ENCODE measurements around the gene KCNMA1. TPM values are rescaled to one million over a fixed set of nuclear protein-coding genes. Genes with fewer than 3 reads are reported as not detected.

Gene KCNMA1
- total and polyA plus RNA-seq, 2 donors (not counting 1 experiment from before 2014, with no cell fraction given), result 0.82 to 3.1 TPM

DNA sequence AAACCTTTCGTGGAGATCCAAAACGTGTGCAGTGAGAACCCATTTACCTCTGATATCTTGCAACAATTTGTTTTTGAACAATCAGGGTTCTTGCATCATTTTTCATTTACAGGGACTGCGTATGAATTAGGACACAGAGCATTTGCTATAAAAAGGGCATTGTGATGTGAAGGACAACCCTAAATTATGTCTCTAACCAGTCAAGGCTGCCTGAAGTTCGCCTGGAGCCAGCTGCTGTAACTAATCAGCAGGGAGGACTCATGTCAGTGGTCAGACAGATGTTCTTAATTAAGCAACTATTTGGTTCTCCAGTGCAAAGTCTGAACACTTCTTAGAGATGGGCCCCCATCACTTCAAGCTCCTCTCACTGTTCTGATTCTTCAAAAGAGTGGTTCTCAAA lies 674.8 kb downstream of the KCNMA1 start:
- no peak overlapping the region for H3K27ac Mint-ChIP-seq
- no peaks in the 10 kb centered on the region for H3K4me1 ChIP-seq (ENCODE audit: control insufficient read depth in 2 of 2, insufficient read depth in 2 of 2, low read length in 2 of 2)
- POLR2A ChIA-PET, result no interaction called here
- H3K9ac ChIP-seq (ENCODE audit: low read length), result no peak overlapping the region
- no peaks in the 10 kb centered on the region for H4K20me1 ChIP-seq (ENCODE audit: control insufficient read depth, insufficient read depth, low read length, poor library complexity, severe bottlenecking)
- no peak overlapping the region for H3K4me3 Mint-ChIP-seq
- no peak overlapping the region for H3K27ac ChIP-seq (ENCODE audit: low read length in 2 of 2)
- DNase-seq (no peak), ATAC-seq (ENCODE audit: low read depth) (no peak)
- no peaks in the 10 kb centered on the region for H3K4me1 Mint-ChIP-seq
- no peak overlapping the region for H2AFZ ChIP-seq (ENCODE audit: insufficient read depth, low read depth, low read length, poor library complexity, severe bottlenecking)
- peaks cover 8% of the 10 kb centered on the region for H3K27me3 Mint-ChIP-seq
- H3K79me2 ChIP-seq (ENCODE audit: control insufficient read depth, insufficient read depth, low read length), result no peaks in the 10 kb centered on the region
- no peaks in the 10 kb centered on the region for H3K27me3 ChIP-seq (replicated peaks in 1 of 4; ENCODE audit: control extremely low read depth in 1 of 4, control insufficient read depth in 3 of 4, insufficient read depth in 4 of 4, low read length in 3 of 4)
- intact Hi-C loops (cut with micrococcal nuclease), result no loop called here
- TF ChIP-seq EZH2 (IDR thresholded peaks at IDR 0.05; ENCODE audit: borderline replicate concordance, insufficient read depth, low read depth, low read length, poor library complexity, severe bottlenecking), result no peak
- TF ChIP-seq, protein P1, sequence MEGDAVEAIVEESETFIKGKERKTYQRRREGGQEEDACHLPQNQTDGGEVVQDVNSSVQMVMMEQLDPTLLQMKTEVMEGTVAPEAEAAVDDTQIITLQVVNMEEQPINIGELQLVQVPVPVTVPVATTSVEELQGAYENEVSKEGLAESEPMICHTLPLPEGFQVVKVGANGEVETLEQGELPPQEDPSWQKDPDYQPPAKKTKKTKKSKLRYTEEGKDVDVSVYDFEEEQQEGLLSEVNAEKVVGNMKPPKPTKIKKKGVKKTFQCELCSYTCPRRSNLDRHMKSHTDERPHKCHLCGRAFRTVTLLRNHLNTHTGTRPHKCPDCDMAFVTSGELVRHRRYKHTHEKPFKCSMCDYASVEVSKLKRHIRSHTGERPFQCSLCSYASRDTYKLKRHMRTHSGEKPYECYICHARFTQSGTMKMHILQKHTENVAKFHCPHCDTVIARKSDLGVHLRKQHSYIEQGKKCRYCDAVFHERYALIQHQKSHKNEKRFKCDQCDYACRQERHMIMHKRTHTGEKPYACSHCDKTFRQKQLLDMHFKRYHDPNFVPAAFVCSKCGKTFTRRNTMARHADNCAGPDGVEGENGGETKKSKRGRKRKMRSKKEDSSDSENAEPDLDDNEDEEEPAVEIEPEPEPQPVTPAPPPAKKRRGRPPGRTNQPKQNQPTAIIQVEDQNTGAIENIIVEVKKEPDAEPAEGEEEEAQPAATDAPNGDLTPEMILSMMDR (IDR thresholded peaks at IDR 0.05), result no peak
- WGBS (ENCODE audit: insufficient coverage), result 78% methylated on average over 2 of the region's 4 CpGs
- H3K36me3 ChIP-seq (replicated peaks in 1 of 2; ENCODE audit: control extremely low read depth in 1 of 2, control insufficient read depth in 1 of 2, extremely low read depth in 1 of 2, insufficient read depth in 2 of 2, low read length in 1 of 2), result no peaks in the 10 kb centered on the region
- H3K4me2 ChIP-seq (replicated peaks; ENCODE audit: low read depth, low read length, poor library complexity, severe bottlenecking), result no peak overlapping the region
- no peaks in the 10 kb centered on the region for H3K9me3 Mint-ChIP-seq (ENCODE audit: insufficient read depth)
- no peak overlapping the region for H3K4me3 ChIP-seq (ENCODE audit: control extremely low read depth in 1 of 5, extremely low read depth in 1 of 5, insufficient read depth in 1 of 5, low read depth in 2 of 5, low read length in 4 of 5)
- CTCF ChIA-PET, result interaction anchor here (0.6 kb wide), 1 partner anchor 27 kb away, joined by 3 read pairs; no protein-coding TSS in a partner anchor
- peaks cover 0 to 10% (median 0%) of the 10 kb centered on the region in 3 donors for H3K9me3 ChIP-seq (ENCODE audit: control extremely low read depth in 1 of 3, control insufficient read depth in 2 of 3, insufficient read depth in 1 of 3, low read length in 2 of 3)

- H3K27ac Mint-ChIP-seq, result no peak overlapping the region
- H3K27ac ChIP-seq (ENCODE audit: low read length in 2 of 2), result no peak overlapping the region
- no peak overlapping the region for H2AFZ ChIP-seq (ENCODE audit: insufficient read depth, low read depth, low read length, poor library complexity, severe bottlenecking)
- H3K27me3 Mint-ChIP-seq, result peaks cover 3% of the 10 kb centered on the region
- no peak for DNase-seq
- POLR2A ChIA-PET, result no interaction called here
- no peaks in the 10 kb centered on the region for H3K4me1 Mint-ChIP-seq
- H3K9me3 ChIP-seq (ENCODE audit: control extremely low read depth in 1 of 3, control insufficient read depth in 2 of 3, insufficient read depth in 1 of 3, low read length in 2 of 3), result peaks cover 0 to 4% (median 0%) of the 10 kb centered on the region in 3 donors
- no peak for ATAC-seq (ENCODE audit: low read depth)
- no peak overlapping the region for H3K4me2 ChIP-seq (replicated peaks; ENCODE audit: low read depth, low read length, poor library complexity, severe bottlenecking)
- intact Hi-C loops (cut with micrococcal nuclease), result no loop called here
- H3K27me3 ChIP-seq (replicated peaks in 1 of 4; ENCODE audit: control extremely low read depth in 1 of 4, control insufficient read depth in 3 of 4, insufficient read depth in 4 of 4, low read length in 3 of 4), result no peaks in the 10 kb centered on the region
- no peak overlapping the region for H3K4me3 ChIP-seq (ENCODE audit: control extremely low read depth in 1 of 5, extremely low read depth in 1 of 5, insufficient read depth in 1 of 5, low read depth in 2 of 5, low read length in 4 of 5)
- 14% methylated on average over 1 of the region's 5 CpGs for WGBS (ENCODE audit: insufficient coverage)
- H4K20me1 ChIP-seq (ENCODE audit: control insufficient read depth, insufficient read depth, low read length, poor library complexity, severe bottlenecking), result no peaks in the 10 kb centered on the region
- no peaks in the 10 kb centered on the region for H3K36me3 ChIP-seq (replicated peaks in 1 of 2; ENCODE audit: control extremely low read depth in 1 of 2, control insufficient read depth in 1 of 2, extremely low read depth in 1 of 2, insufficient read depth in 2 of 2, low read length in 1 of 2)
- CTCF ChIA-PET, result no interaction called here
- H3K79me2 ChIP-seq (ENCODE audit: control insufficient read depth, insufficient read depth, low read length), result no peaks in the 10 kb centered on the region
- H3K4me1 ChIP-seq (ENCODE audit: control insufficient read depth in 2 of 2, insufficient read depth in 2 of 2, low read length in 2 of 2), result no peaks in the 10 kb centered on the region
- no peak for TF ChIP-seq EZH2 (IDR thresholded peaks at IDR 0.05; ENCODE audit: borderline replicate concordance, insufficient read depth, low read depth, low read length, poor library complexity, severe bottlenecking)
- TF ChIP-seq, protein P1 (IDR thresholded peaks at IDR 0.05), result no peak
- no peak overlapping the region for H3K4me3 Mint-ChIP-seq
- H3K9ac ChIP-seq (ENCODE audit: low read length), result no peak overlapping the region
- no peaks in the 10 kb centered on the region for H3K9me3 Mint-ChIP-seq (ENCODE audit: insufficient read depth)
These were observed 675.8 kb downstream of the KCNMA1 start for GRCh38 chr10:76961841-76962240.

Measured in B cell (primary cell).